SU-DHL-6 (cell line): ENCODE data around the gene TWF1.

Experiments
- EZH2phosphoT487 ChIP-seq: fragments of 200-600 bp; sonication (generic), shearing (Covaris generic); conservative IDR thresholded peaks from 2 replicates; pipeline ENCODE4 v1.6.1; 2018; ENCODE audit warnings: mild to moderate bottlenecking, antibody characterized with exemption, low read length, moderate library complexity, mixed read lengths
- TF ChIP-seq, protein P1 (sequence below): fragments of 200-600 bp; sonication (generic); IDR thresholded peaks from one replicate; pipeline ENCODE4 v1.5.1; 2017; ENCODE audit warnings: antibody characterized with exemption, mild to moderate bottlenecking, low read length, moderate library complexity; ENCODE audit not compliant: insufficient read depth, poor library complexity, severe bottlenecking

DNA sequence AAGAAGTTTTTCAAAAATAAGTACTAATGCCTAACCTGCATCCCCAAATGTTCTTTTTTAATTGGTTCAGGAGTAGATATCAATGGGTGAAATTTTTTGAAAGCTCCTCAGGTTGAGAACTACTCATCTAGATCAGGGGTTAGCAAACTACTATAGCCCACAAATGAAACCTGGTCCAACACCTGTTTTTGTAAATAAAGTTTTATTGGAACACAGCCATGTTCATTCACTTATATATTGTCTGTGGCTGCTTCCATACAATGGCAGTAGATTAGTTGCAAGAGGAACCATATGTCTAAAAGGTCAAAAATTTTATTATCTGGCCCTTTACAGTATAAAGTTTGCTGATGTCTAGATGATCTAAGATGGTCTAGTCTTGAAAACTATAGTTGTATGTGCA, 61.3 kb downstream of the TWF1 start:
- TF ChIP-seq, protein P1, sequence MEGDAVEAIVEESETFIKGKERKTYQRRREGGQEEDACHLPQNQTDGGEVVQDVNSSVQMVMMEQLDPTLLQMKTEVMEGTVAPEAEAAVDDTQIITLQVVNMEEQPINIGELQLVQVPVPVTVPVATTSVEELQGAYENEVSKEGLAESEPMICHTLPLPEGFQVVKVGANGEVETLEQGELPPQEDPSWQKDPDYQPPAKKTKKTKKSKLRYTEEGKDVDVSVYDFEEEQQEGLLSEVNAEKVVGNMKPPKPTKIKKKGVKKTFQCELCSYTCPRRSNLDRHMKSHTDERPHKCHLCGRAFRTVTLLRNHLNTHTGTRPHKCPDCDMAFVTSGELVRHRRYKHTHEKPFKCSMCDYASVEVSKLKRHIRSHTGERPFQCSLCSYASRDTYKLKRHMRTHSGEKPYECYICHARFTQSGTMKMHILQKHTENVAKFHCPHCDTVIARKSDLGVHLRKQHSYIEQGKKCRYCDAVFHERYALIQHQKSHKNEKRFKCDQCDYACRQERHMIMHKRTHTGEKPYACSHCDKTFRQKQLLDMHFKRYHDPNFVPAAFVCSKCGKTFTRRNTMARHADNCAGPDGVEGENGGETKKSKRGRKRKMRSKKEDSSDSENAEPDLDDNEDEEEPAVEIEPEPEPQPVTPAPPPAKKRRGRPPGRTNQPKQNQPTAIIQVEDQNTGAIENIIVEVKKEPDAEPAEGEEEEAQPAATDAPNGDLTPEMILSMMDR: no peak
- TF ChIP-seq EZH2phosphoT487: no peak
